HG03196 (cell line): Measurements from ENCODE around the gene CPO.

ENCODE experiments used
- ATAC-seq: cut with Tn5 transposase; IDR thresholded peaks from one replicate; pipeline ENCODE4 v1.9.1; 2021; ENCODE audit not compliant: unreplicated experiment

Gene CPO

GRCh38 chr2:206971805-206972204 is 32.5 kb downstream of the CPO start:
- no peak for ATAC-seq

- no peak for ATAC-seq
Observed at GRCh38 chr2:206974551-206974950, 35.2 kb downstream of the CPO start.

- ATAC-seq: no peak
Observed at GRCh38 chr2:206978746-206979145, 39.4 kb downstream of the CPO start.

- ATAC-seq: no peak
Observed at GRCh38 chr2:206979365-206979764, 40.0 kb downstream of the CPO start.

GRCh38 chr2:206979922-206980321 is 40.6 kb downstream of the CPO start:
- no peak for ATAC-seq

- no peak for ATAC-seq
Observed at GRCh38 chr2:206980413-206980812, 41.1 kb downstream of the CPO start.

GRCh38 chr2:206981086-206981674 is 41.9 kb downstream of the CPO start:
- no peak for ATAC-seq

GRCh38 chr2:206981739-206982340 is 42.5 kb downstream of the CPO start:
- no peak for ATAC-seq

- ATAC-seq: no peak
Observed at GRCh38 chr2:206982360-206982955, 43.1 kb downstream of the CPO start.

- ATAC-seq: no peak
Observed at GRCh38 chr2:206983161-206983859, 44.0 kb downstream of the CPO start.

- no peak for ATAC-seq
Observed at GRCh38 chr2:206984206-206984605, 44.9 kb downstream of the CPO start.

- ATAC-seq: no peak
Observed at GRCh38 chr2:206986943-206987342, 47.6 kb downstream of the CPO start.

- ATAC-seq: no peak
Observed at GRCh38 chr2:206987810-206988209, 48.5 kb downstream of the CPO start.

GRCh38 chr2:206988884-206989283 is 49.6 kb downstream of the CPO start:
- ATAC-seq: no peak

- ATAC-seq: no peak
Observed at GRCh38 chr2:206989311-206989710, 50.0 kb downstream of the CPO start.

- ATAC-seq: no peak
Observed at GRCh38 chr2:206990360-206990759, 51.0 kb downstream of the CPO start.

- no peak for ATAC-seq
Observed at GRCh38 chr2:206991070-206991469, 51.8 kb downstream of the CPO start.

GRCh38 chr2:206993396-206993911 is 54.1 kb downstream of the CPO start:
- ATAC-seq: no peak

GRCh38 chr2:206993964-206994363 is 54.6 kb downstream of the CPO start:
- ATAC-seq: no peak

- ATAC-seq: no peak
Observed at GRCh38 chr2:206996556-206997065, 57.3 kb downstream of the CPO start.

- no peak for ATAC-seq
Observed at GRCh38 chr2:207008105-207008990, 69.0 kb downstream of the CPO start.
